Measurements from ENCODE around the gene C6orf47.

GRCh38 chr6:31639449-31639861 lies 21.1 kb downstream of the C6orf47 start:
- TF ChIP-seq JUND (IDR thresholded peaks at IDR 0.05) (no peak), CTCF (IDR thresholded peaks at IDR 0.05; ENCODE audit: low read depth, low read length, missing input control) (no peak), TAF1 (conservative IDR thresholded peaks at IDR 0.05) (no peak), EGR1 (IDR thresholded peaks at IDR 0.05; ENCODE audit: low read depth in 2 of 2) (no peak), ATF3 (IDR thresholded peaks at IDR 0.05) (no peak), HNF4A (conservative IDR thresholded peaks at IDR 0.05) (no peak), YY1 (IDR thresholded peaks at IDR 0.05) (no peak), SP1 (IDR thresholded peaks at IDR 0.05) (no peak), REST (IDR thresholded peaks at IDR 0.05) (no peak), MAX (IDR thresholded peaks at IDR 0.05) (no peak), RAD21 (IDR thresholded peaks at IDR 0.05) (no peak)

Measured in liver (tissue), 3 donors.